ENCODE data around the gene TRIM14. TPM values are rescaled to one million over a fixed set of nuclear protein-coding genes. Genes with fewer than 3 reads are reported as not detected.

The TRIM14 gene, protein sequence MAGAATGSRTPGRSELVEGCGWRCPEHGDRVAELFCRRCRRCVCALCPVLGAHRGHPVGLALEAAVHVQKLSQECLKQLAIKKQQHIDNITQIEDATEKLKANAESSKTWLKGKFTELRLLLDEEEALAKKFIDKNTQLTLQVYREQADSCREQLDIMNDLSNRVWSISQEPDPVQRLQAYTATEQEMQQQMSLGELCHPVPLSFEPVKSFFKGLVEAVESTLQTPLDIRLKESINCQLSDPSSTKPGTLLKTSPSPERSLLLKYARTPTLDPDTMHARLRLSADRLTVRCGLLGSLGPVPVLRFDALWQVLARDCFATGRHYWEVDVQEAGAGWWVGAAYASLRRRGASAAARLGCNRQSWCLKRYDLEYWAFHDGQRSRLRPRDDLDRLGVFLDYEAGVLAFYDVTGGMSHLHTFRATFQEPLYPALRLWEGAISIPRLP
- total RNA-seq: 0.95 and 1.1 TPM in 2 replicates

DNA sequence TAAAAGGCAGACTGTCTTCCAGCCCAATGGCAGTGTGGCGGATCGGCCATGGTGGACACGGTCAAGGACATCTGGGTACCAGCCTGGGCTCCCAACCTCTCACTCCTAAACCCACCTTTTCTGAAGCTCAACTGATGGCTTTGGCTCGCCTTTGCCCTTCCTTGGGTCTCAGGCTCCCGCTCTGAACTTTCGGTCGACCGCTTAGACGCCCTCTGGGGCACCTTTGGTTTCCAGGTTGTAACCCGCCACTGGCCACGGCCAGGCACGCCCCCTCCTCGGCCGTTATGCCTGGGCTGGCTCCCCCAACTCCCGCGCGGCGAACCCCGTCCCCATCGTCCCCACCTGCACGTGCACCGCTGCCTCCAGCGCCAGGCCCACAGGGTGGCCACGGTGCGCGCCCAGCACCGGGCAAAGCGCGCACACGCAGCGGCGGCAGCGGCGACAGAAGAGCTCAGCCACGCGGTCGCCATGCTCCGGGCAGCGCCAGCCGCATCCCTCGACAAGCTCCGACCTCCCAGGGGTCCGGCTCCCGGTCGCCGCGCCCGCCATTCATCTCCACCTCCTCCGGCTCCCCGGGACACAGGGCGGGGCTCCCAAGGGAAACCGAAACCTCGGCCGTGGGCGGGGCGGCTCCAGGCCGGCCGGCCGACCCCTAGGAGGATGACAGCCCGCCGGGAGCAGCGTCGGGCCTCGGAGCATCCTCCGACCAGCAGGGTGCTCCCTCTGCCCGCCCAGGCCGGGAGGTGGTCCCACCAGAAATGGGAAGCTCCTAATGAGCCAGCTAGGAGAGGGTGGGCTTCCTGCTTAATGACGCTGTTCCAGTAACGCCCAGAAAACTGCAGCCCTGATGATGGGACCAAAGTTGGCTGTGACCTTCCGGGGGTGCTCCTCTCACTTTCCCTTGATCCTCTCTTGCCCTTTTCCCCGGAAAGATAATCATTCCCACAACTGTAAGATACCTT is at the start of gene TRIM14:
Gene TRIM14, minus strand, starts transcription at position 583 of the 962 bp plus-strand sequence. Its CDS starts 34 bp downstream, at position 549.

DNA sequence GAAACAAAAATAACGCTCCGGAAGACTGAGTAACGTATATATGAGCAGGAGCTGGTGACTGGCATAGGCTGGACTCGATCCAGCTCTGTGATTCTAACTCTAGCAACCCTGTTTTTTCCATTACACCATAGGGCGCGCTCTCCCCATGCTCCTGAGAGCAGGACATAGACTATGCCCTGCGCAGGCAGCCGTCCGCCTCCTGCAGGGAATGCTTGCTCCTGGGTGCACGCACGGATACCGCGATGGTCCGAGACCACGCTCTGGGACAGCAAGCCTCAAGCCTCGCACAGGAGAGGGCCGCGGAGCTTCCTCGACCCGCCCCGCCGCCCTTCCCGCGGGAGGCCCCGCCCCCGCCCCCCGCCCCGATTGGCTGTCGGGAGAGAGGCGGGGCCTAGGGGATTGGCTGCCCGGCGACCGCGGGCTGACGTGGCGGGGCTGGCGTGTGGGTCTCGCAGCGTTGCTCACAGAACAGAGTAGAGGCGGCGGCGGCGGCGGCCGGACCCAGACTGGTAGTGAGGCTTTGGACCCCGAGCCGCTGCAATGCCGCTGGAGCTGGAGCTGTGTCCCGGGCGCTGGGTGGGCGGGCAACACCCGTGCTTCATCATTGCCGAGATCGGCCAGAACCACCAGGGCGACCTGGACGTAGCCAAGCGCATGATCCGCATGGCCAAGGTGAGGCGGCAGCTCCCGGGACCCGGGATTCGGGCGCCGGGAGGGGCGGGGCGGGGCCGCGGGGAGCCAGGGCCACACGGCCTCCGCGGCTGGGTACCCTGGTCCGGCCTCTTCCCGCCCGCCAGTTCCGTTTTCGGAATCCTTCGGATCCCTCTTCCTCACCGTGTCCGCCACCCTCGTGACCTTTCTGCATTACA is 62.5 kb downstream of the TRIM14 start, which contains the start of gene NANS:
Gene NANS, plus strand, starts transcription at position 464 of the 869 bp plus-strand sequence. Its CDS starts 77 bp downstream, at position 541.

Other genes with a start within 250 kb of the TRIM14 start
- 20.8 and 21.1 TPM in 2 replicates for gene TRMO, start 196.7 kb downstream of the TRIM14 start, total RNA-seq
- gene HEMGN, start 181.1 kb downstream of the TRIM14 start, total RNA-seq: not detected in 2 replicates
- 6.4 and 7.8 TPM in 2 replicates for gene ANP32B, start 135.9 kb downstream of the TRIM14 start, total RNA-seq
- gene NANS, start 62.5 kb downstream of the TRIM14 start, total RNA-seq: 82.4 and 83.1 TPM in 2 replicates
- gene CORO2A, start 73.4 kb upstream of the TRIM14 start, total RNA-seq: 0.26 and 0.76 TPM in 2 replicates
- 1.4 and 1.6 TPM in 2 replicates for gene TBC1D2, start 136.4 kb upstream of the TRIM14 start, total RNA-seq

Data from dermis lymphatic vessel endothelial cell (primary cell).